PC-9 (cell line): ENCODE data around the gene BEST2.

Experiments
- CTCF ChIP-seq: fragments of 200-600 bp; sonication (generic); conservative IDR thresholded peaks from 2 replicates; pipeline ENCODE4 v1.6.1; 2017; ENCODE audit warnings: mixed run types, antibody characterized with exemption, mild to moderate bottlenecking, moderate library complexity
- EZH2 ChIP-seq: fragments of 200-600 bp; sonication (generic); IDR thresholded peaks from 2 replicates; pipeline ENCODE4 v1.8.0; 2017; ENCODE audit warnings: antibody characterized with exemption, low read depth

GRCh38 chr19:12715929-12716328, 35.7 kb upstream of the BEST2 start:
- TF ChIP-seq EZH2 (no peak), CTCF (no peak)
